Measurements from ENCODE around the gene WDR41. TPM values are rescaled to one million over a fixed set of nuclear protein-coding genes. Genes with fewer than 3 reads are reported as not detected.

The WDR41 gene
- total RNA-seq, 1 experiment from 2014 or later = 54.1 TPM

DNA sequence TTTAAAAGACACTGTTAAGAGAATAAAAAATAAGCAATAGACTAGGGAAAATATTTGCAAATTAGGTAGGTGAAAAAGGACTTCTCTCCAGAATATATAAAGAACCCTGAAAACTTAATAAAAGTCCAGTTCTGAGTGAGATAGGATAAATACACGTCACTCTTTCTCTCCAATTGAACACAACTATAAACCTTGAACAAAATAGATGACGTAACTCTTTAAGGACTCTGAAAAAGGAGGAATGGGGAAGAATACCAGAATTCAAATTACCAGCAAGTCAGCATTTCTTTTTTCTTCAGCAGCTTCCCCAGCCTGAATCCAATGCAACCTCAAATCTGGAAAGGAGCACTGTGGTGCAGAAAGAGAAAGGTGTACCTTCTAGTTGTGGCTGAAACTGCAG, 6.8 kb upstream of the WDR41 start:
- no peaks in the 10 kb centered on the region; a peak in 1 of 4 replicates for H3K9me3 ChIP-seq (ENCODE audit: control insufficient read depth in 1 of 2, insufficient read depth in 1 of 2, low read depth in 1 of 2, low read length in 2 of 2)
- no peaks in the 10 kb centered on the region for H3K36me3 ChIP-seq (ENCODE audit: control insufficient read depth in 1 of 2, insufficient read depth in 2 of 2, low read length in 2 of 2)
- H3K27me3 ChIP-seq (ENCODE audit: insufficient read depth, low read length) = no peaks in the 10 kb centered on the region
- ChIA-PET CTCF (no interaction called here), POLR2A (no interaction called here), RAD21 (ENCODE audit: low non-redundant PET in 1 of 2, low total read pairs in 2 of 2, uncharacterized antibody in 2 of 2, unreplicated experiment in 2 of 2) (no interaction called here)
- no peak overlapping the region for H3K4me3 ChIP-seq (replicated peaks in 1 of 2; ENCODE audit: low read depth in 1 of 2, low read length in 2 of 2)
- TF ChIP-seq ZNF274 (IDR thresholded peaks at IDR 0.05; ENCODE audit: low read depth, low read length) = no peak
- TF ChIP-seq SRF (IDR thresholded peaks at IDR 0.05; ENCODE audit: low read depth) = no peak
- TF ChIP-seq SP1 (IDR thresholded peaks at IDR 0.05; ENCODE audit: low read depth) = no peak
- no peak for TF ChIP-seq RAD21 (IDR thresholded peaks at IDR 0.05; ENCODE audit: low read depth)
- TF ChIP-seq JUND (IDR thresholded peaks at IDR 0.05) = no peak
- TF ChIP-seq CBX3 (IDR thresholded peaks at IDR 0.05; ENCODE audit: low read depth) = no peak
- TF ChIP-seq, protein P1, sequence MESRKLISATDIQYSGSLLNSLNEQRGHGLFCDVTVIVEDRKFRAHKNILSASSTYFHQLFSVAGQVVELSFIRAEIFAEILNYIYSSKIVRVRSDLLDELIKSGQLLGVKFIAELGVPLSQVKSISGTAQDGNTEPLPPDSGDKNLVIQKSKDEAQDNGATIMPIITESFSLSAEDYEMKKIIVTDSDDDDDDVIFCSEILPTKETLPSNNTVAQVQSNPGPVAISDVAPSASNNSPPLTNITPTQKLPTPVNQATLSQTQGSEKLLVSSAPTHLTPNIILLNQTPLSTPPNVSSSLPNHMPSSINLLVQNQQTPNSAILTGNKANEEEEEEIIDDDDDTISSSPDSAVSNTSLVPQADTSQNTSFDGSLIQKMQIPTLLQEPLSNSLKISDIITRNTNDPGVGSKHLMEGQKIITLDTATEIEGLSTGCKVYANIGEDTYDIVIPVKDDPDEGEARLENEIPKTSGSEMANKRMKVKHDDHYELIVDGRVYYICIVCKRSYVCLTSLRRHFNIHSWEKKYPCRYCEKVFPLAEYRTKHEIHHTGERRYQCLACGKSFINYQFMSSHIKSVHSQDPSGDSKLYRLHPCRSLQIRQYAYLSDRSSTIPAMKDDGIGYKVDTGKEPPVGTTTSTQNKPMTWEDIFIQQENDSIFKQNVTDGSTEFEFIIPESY (IDR thresholded peaks at IDR 0.05; ENCODE audit: extremely low read depth, insufficient replicate concordance, low read length) = no peak
- no peak overlapping the region for H3K4me2 ChIP-seq (ENCODE audit: low read length)
- no peak overlapping the region for H2AFZ ChIP-seq (ENCODE audit: low read depth, low read length, poor library complexity, severe bottlenecking)
- no peaks in the 10 kb centered on the region; the same call in 1 of the 2 replicates for H3K9me2 ChIP-seq (ENCODE audit: insufficient read depth)
- no peaks in the 10 kb centered on the region for H4K20me1 ChIP-seq (ENCODE audit: insufficient read depth)
- ATAC-seq = no peak
- BruUV-seq (replicated peaks) = no TSS peak
- DNase-seq (ENCODE audit: low read depth, low spot score) = no peak
- H3K4me1 ChIP-seq (ENCODE audit: control insufficient read depth in 1 of 2, insufficient read depth in 2 of 2, low read length in 2 of 2) = no peaks in the 10 kb centered on the region
- H3K9ac ChIP-seq (ENCODE audit: low read length) = no peak overlapping the region
- no peak overlapping the region for H3K27ac ChIP-seq (ENCODE audit: low read depth, low read length)
- intact Hi-C loops (cut with micrococcal nuclease) = loop anchor here (10.0 kb wide), 1 partner anchor 434 kb away; no protein-coding TSS in a partner anchor
- H3K79me2 ChIP-seq (ENCODE audit: insufficient read depth, low read length) = no peaks in the 10 kb centered on the region

- Histone ChIP-seq H3K79me2 (ENCODE audit: insufficient read depth, low read length) (peaks cover 19% of the 10 kb centered on the region), H3K4me1 (ENCODE audit: control insufficient read depth in 1 of 2, insufficient read depth in 2 of 2, low read length in 2 of 2) (peaks cover 7 to 11% of the 10 kb centered on the region in 2 experiments; a peak in 3 of 4 replicates), H3K27ac (ENCODE audit: low read depth, low read length) (no peak overlapping the region), H3K27me3 (ENCODE audit: insufficient read depth, low read length) (no peaks in the 10 kb centered on the region), H3K4me2 (ENCODE audit: low read length) (no peak overlapping the region), H4K20me1 (ENCODE audit: insufficient read depth) (no peaks in the 10 kb centered on the region), H3K9me2 (ENCODE audit: insufficient read depth) (no peaks in the 10 kb centered on the region), H3K9me3 (ENCODE audit: control insufficient read depth in 1 of 2, insufficient read depth in 1 of 2, low read depth in 1 of 2, low read length in 2 of 2) (no peaks in the 10 kb centered on the region), H3K9ac (ENCODE audit: low read length) (no peak overlapping the region), H3K36me3 (ENCODE audit: control insufficient read depth in 1 of 2, insufficient read depth in 2 of 2, low read length in 2 of 2) (no peaks in the 10 kb centered on the region), H3K4me3 (replicated peaks in 1 of 2; ENCODE audit: low read depth in 1 of 2, low read length in 2 of 2) (no peak overlapping the region), H2AFZ (ENCODE audit: low read depth, low read length, poor library complexity, severe bottlenecking) (no peak overlapping the region)
- BruUV-seq (replicated peaks) = no TSS peak
- ChIA-PET RAD21 (ENCODE audit: low non-redundant PET in 1 of 2, low total read pairs in 2 of 2, uncharacterized antibody in 2 of 2, unreplicated experiment in 2 of 2) (no interaction called here), CTCF (no interaction called here), POLR2A (no interaction called here)
- TF ChIP-seq EZH2 (IDR thresholded peaks at IDR 0.05) (no peak), JUND (IDR thresholded peaks at IDR 0.05) (no peak), POLR2A (IDR thresholded peaks at IDR 0.05; ENCODE audit: borderline replicate concordance, extremely low read depth, insufficient read depth, insufficient read length) (no peak)
- TF ChIP-seq, protein P2, sequence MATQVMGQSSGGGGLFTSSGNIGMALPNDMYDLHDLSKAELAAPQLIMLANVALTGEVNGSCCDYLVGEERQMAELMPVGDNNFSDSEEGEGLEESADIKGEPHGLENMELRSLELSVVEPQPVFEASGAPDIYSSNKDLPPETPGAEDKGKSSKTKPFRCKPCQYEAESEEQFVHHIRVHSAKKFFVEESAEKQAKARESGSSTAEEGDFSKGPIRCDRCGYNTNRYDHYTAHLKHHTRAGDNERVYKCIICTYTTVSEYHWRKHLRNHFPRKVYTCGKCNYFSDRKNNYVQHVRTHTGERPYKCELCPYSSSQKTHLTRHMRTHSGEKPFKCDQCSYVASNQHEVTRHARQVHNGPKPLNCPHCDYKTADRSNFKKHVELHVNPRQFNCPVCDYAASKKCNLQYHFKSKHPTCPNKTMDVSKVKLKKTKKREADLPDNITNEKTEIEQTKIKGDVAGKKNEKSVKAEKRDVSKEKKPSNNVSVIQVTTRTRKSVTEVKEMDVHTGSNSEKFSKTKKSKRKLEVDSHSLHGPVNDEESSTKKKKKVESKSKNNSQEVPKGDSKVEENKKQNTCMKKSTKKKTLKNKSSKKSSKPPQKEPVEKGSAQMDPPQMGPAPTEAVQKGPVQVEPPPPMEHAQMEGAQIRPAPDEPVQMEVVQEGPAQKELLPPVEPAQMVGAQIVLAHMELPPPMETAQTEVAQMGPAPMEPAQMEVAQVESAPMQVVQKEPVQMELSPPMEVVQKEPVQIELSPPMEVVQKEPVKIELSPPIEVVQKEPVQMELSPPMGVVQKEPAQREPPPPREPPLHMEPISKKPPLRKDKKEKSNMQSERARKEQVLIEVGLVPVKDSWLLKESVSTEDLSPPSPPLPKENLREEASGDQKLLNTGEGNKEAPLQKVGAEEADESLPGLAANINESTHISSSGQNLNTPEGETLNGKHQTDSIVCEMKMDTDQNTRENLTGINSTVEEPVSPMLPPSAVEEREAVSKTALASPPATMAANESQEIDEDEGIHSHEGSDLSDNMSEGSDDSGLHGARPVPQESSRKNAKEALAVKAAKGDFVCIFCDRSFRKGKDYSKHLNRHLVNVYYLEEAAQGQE (IDR thresholded peaks at IDR 0.05; ENCODE audit: low read depth) = no peak
- TF ChIP-seq, protein P3, sequence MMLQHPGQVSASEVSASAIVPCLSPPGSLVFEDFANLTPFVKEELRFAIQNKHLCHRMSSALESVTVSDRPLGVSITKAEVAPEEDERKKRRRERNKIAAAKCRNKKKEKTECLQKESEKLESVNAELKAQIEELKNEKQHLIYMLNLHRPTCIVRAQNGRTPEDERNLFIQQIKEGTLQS (IDR thresholded peaks at IDR 0.05) = no peak
- intact Hi-C loops (cut with micrococcal nuclease) = loop anchor here (10.0 kb wide), 1 partner anchor 430 kb away; no protein-coding TSS in a partner anchor
- ATAC-seq = no peak
- DNase-seq (ENCODE audit: low read depth, low spot score) = no peak
Observed at GRCh38 chr5:77494935-77495334, 2.8 kb upstream of the WDR41 start.

Measured in HCT116 (cell line).